ENCODE measurements around the gene FHOD1. TPM values are rescaled to one million over a fixed set of nuclear protein-coding genes. Genes with fewer than 3 reads are reported as not detected.

FHOD1 gene
- total RNA-seq, 1 experiment from 2014 or later, result 37.2 TPM

GRCh38 chr16:67188798-67189197, 58.5 kb downstream of the FHOD1 start:
- Mint-ChIP-seq H3K36me3 (ENCODE audit: insufficient read depth, unreplicated experiment) (peaks cover 26% of the 10 kb centered on the region), H3K27ac (ENCODE audit: unreplicated experiment) (no peak overlapping the region), H3K9me3 (ENCODE audit: low read depth, unreplicated experiment) (no peaks in the 10 kb centered on the region), H3K4me3 (ENCODE audit: low read depth, unreplicated experiment) (no peak overlapping the region), H3K4me1 (ENCODE audit: low read depth, unreplicated experiment) (peaks cover 26% of the 10 kb centered on the region), H3K27me3 (ENCODE audit: unreplicated experiment) (peaks cover 12% of the 10 kb centered on the region)
- CTCF ChIA-PET, result interaction anchor here (0.7 kb wide), 2 partner anchors 37 to 383 kb away, joined by 3 read pairs; no protein-coding TSS in a partner anchor
- TF ChIP-seq, protein P1, sequence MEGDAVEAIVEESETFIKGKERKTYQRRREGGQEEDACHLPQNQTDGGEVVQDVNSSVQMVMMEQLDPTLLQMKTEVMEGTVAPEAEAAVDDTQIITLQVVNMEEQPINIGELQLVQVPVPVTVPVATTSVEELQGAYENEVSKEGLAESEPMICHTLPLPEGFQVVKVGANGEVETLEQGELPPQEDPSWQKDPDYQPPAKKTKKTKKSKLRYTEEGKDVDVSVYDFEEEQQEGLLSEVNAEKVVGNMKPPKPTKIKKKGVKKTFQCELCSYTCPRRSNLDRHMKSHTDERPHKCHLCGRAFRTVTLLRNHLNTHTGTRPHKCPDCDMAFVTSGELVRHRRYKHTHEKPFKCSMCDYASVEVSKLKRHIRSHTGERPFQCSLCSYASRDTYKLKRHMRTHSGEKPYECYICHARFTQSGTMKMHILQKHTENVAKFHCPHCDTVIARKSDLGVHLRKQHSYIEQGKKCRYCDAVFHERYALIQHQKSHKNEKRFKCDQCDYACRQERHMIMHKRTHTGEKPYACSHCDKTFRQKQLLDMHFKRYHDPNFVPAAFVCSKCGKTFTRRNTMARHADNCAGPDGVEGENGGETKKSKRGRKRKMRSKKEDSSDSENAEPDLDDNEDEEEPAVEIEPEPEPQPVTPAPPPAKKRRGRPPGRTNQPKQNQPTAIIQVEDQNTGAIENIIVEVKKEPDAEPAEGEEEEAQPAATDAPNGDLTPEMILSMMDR (IDR thresholded peaks at IDR 0.05; ENCODE audit: unreplicated experiment), result no peak
- no TSS peak for BruUV-seq (replicated peaks)
- no peak for DNase-seq
- intact Hi-C loops (cut with micrococcal nuclease; ENCODE audit: unreplicated experiment), result loop anchor here (5.0 kb wide), 2 partner anchors 171 to 241 kb away; no protein-coding TSS in a partner anchor

- Mint-ChIP-seq H3K36me3 (ENCODE audit: insufficient read depth, unreplicated experiment) (peaks cover 21% of the 10 kb centered on the region), H3K27ac (ENCODE audit: unreplicated experiment) (no peak overlapping the region), H3K4me1 (ENCODE audit: low read depth, unreplicated experiment) (peaks cover 21% of the 10 kb centered on the region), H3K9me3 (ENCODE audit: low read depth, unreplicated experiment) (no peaks in the 10 kb centered on the region), H3K4me3 (ENCODE audit: low read depth, unreplicated experiment) (no peak overlapping the region), H3K27me3 (ENCODE audit: unreplicated experiment) (peaks cover 12% of the 10 kb centered on the region)
- BruUV-seq (replicated peaks), result no TSS peak
- DNase-seq, result no peak
- TF ChIP-seq, protein P1 (IDR thresholded peaks at IDR 0.05; ENCODE audit: unreplicated experiment), result no peak
- CTCF ChIA-PET, result interaction anchor here (0.7 kb wide), 1 partner anchor 384 kb away, joined by 3 read pairs; no protein-coding TSS in a partner anchor
- intact Hi-C loops (cut with micrococcal nuclease; ENCODE audit: unreplicated experiment), result loop anchor here (5.0 kb wide), 2 partner anchors 171 to 241 kb away; no protein-coding TSS in a partner anchor
Observed at GRCh38 chr16:67188323-67188722, 59.0 kb downstream of the FHOD1 start.

GRCh38 chr16:67187175-67187890, 59.9 kb downstream of the FHOD1 start:
- H3K27ac Mint-ChIP-seq (ENCODE audit: unreplicated experiment), result no peak overlapping the region
- H3K36me3 Mint-ChIP-seq (ENCODE audit: insufficient read depth, unreplicated experiment), result peaks cover 11% of the 10 kb centered on the region
- H3K4me1 Mint-ChIP-seq (ENCODE audit: low read depth, unreplicated experiment), result peaks cover 19% of the 10 kb centered on the region
- peaks cover 12% of the 10 kb centered on the region for H3K27me3 Mint-ChIP-seq (ENCODE audit: unreplicated experiment)
- DNase-seq, result no peak
- CTCF ChIA-PET, result interaction anchor here (1.0 kb wide), 1 partner anchor 9 kb away, joined by 3 read pairs; no protein-coding TSS in a partner anchor
- TF ChIP-seq, protein P1 (IDR thresholded peaks at IDR 0.05; ENCODE audit: unreplicated experiment), result no peak
- no peak overlapping the region for H3K4me3 Mint-ChIP-seq (ENCODE audit: low read depth, unreplicated experiment)
- intact Hi-C loops (cut with micrococcal nuclease; ENCODE audit: unreplicated experiment), result loop anchor here (5.0 kb wide), 2 partner anchors 170 to 240 kb away; no protein-coding TSS in a partner anchor
- BruUV-seq (replicated peaks), result no TSS peak
- no peaks in the 10 kb centered on the region for H3K9me3 Mint-ChIP-seq (ENCODE audit: low read depth, unreplicated experiment)

DNA sequence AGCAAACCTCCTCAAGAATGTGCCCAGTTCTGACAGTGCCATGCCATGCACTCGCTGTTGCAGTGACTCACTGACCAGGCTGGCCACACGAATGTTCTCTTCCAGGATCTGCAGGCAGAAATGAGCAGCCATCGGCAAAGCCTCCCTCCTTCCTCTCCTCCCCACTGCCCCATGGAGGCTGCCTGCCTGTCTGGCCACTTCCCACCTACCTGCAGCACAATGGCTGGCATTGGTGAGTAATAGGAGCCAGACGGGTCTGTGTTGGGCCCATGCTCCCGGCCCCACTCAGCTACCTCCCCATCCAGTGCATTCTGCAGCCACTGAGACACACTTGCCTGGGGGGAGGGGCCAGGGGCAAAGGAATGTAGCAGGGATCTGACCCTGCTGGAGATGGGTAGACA, 60.7 kb downstream of the FHOD1 start:
- TF ChIP-seq, protein P1 (IDR thresholded peaks at IDR 0.05; ENCODE audit: unreplicated experiment), result no peak
- no TSS peak for BruUV-seq (replicated peaks)
- intact Hi-C loops (cut with micrococcal nuclease; ENCODE audit: unreplicated experiment), result loop anchor here (5.0 kb wide), 2 partner anchors 169 to 239 kb away; no protein-coding TSS in a partner anchor
- no peak for DNase-seq
- Mint-ChIP-seq H3K4me1 (ENCODE audit: low read depth, unreplicated experiment) (peaks cover 16% of the 10 kb centered on the region), H3K4me3 (ENCODE audit: low read depth, unreplicated experiment) (no peak overlapping the region), H3K27ac (ENCODE audit: unreplicated experiment) (no peak overlapping the region), H3K36me3 (ENCODE audit: insufficient read depth, unreplicated experiment) (peaks cover 3% of the 10 kb centered on the region), H3K27me3 (ENCODE audit: unreplicated experiment) (peaks cover 12% of the 10 kb centered on the region), H3K9me3 (ENCODE audit: low read depth, unreplicated experiment) (no peaks in the 10 kb centered on the region)
- CTCF ChIA-PET, result interaction anchor here (1.0 to 1.2 kb wide), 2 partner anchors 10 to 211 kb away, joined by 3 read pairs; no protein-coding TSS in a partner anchor
